NCI-H774 (cell line): Measurements from ENCODE around the gene CDH7.
A peak's percentile ranks its signal among the peaks of the same experiment; 100 is the strongest.

Experiments
- DNase-seq: peaks from one replicate; lab custom pipeline; 2025; lab: John Stamatoyannopoulos, UW

The CDH7 gene

GRCh38 chr18:65750389-65751154 is at the start of gene CDH7:
CDH7 (plus strand) TSS chr18:65751012; CDS start chr18:65762843, 11,831 bp downstream.
- peak; percentile 81 for DNase-seq

DNA sequence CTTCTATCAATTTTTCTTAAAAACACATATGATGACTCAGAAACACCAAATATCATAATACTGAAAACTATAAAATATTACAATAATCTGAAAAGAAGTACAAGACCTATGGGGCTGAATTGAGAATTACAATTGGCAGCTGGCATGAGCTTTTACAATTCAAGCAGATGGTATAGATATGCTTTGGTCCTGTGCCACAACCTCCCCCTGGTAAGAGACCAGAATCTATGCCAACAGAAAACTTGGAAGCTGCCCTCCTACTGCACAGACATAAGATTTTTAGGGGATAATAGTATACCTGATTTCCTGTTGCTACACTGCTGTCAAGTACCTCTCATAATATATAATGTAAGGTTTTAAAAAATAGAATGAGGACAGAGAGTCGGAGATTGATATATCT is 46.8 kb upstream of the CDH7 start:
- no peak for DNase-seq

- DNase-seq = no peak
These were observed 44.2 kb upstream of the CDH7 start for GRCh38 chr18:65706646-65707045.

GRCh38 chr18:65711493-65711892 is 39.3 kb upstream of the CDH7 start:
- DNase-seq = no peak

GRCh38 chr18:65721619-65722018 is 29.2 kb upstream of the CDH7 start:
- no peak for DNase-seq

GRCh38 chr18:65725251-65726050 is 25.4 kb upstream of the CDH7 start:
- no peak for DNase-seq

DNA sequence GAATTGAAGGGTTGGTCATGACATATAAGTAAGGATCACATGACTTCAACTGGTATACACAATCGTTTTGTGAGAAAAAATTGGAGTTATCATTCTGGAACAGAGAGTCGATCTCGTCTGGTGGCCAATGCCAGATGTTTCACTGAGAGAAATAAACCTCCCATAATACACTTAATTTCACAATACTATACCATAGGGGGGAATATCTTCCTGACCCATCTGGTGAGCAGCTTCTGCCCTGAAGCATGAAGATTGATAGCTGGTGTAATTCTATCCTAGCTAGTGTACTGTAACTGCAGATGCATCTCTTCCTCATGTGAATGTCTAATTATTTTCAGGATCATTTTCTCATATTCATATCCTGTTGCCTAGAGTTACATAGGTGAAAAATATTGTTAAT is 15.7 kb upstream of the CDH7 start:
- DNase-seq = no peak

DNA sequence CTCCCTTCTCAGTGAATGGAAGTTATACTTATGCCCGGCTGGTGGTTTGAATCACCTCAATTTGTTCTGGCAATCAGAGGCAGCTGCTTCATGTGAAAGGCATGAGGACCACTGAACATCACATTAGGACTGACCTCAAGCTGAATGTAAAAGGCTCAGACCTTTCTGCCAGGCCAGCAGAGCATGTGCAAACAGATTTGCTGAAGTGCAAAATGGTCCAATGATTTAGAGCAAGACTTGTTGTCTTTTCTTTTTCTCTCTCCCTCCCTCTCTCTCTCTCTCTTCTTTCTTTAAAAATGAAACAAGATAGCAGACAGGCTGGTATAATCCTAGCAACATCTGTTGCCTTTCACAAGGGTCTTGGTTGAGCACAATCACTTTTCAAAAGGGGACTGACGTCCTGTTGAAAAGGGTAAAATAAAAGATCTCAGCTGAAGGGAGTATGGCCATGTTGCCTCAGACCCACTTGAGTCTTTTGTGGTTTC is 13.3 kb upstream of the CDH7 start:
- DNase-seq = no peak

GRCh38 chr18:65746936-65747335 is 3.9 kb upstream of the CDH7 start:
- DNase-seq = no peak

- no peak for DNase-seq
These were observed 2.5 kb upstream of the CDH7 start for GRCh38 chr18:65748321-65748720.

GRCh38 chr18:65749841-65750240 is 971 bp upstream of the CDH7 start:
- no peak for DNase-seq

GRCh38 chr18:65751155-65752085 is 608 bp downstream of the CDH7 start:
- peak; percentile 84 for DNase-seq

GRCh38 chr18:65752625-65753325 is 2.0 kb downstream of the CDH7 start:
- DNase-seq = no peak

DNA sequence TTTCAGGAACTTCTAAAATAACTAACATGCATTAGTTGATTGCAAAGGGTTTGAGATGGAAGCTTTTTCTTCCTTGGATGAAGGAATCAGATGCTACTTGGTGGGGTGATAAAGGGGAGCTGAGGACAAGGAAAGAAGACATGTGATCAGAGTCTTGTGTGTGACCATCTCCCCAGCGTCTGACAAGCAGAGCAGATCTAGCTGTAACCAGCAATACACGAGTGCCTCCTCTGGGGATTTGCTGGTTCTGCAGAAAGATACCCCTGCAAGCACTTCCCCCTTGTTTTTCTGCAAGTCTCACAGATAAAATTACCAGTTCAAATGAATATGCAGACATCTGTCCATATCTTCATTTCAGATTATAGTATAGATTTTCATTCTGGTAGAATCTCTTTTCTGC is 2.7 kb downstream of the CDH7 start:
- DNase-seq = peak; percentile 71

- no peak for DNase-seq
These were observed 3.3 kb downstream of the CDH7 start for GRCh38 chr18:65754121-65754520.

DNA sequence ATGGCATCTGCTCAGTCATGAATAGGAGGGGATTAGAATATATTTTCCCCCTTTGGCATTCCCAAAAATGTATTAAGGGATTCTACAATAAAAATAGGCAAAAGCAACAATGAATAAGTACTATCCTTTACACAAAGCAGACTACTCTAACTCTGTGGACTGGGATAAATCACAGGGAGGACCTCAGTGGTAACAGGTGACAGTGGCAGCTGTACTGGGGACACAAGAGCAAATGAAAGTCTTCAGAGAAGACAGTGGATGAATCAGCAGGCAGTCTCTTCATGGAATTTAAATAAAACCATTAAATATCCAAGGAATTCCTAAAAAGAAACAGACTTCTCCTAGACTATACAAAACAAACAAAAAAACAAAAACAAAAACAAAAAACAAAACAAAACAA is 4.8 kb downstream of the CDH7 start:
- DNase-seq = no peak

GRCh38 chr18:65760457-65760856 is 9.6 kb downstream of the CDH7 start:
- no peak for DNase-seq

DNA sequence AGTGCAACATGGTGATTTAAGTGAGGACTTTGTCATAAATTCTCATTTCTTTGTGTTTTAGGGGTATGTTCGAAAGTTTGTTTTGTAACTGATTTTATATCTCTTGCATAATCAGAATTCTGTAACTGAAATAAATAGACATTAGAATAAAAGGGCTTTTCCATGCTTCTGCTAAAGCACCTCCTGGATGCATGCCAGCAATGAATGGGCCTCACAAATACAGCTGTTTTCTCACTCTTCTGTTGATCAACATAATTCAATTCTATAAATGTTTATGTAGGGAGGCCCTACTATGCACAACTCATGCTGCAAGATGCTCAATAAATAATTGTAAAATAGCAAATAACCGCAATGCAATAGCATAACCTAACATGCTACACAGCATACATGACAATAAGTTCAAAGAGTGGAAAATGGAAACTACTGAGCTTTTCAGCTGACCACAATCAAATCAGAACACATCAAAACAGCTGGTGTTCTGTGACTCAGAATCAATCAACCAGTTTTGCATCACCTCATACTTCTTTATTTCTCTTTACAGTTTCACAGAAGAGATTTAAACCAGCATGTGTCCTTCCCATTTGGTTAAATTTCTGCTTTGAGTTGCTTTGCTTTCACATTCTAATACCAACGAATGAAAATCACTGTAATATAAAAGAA is 11.0 kb downstream of the CDH7 start:
- DNase-seq = no peak

DNA sequence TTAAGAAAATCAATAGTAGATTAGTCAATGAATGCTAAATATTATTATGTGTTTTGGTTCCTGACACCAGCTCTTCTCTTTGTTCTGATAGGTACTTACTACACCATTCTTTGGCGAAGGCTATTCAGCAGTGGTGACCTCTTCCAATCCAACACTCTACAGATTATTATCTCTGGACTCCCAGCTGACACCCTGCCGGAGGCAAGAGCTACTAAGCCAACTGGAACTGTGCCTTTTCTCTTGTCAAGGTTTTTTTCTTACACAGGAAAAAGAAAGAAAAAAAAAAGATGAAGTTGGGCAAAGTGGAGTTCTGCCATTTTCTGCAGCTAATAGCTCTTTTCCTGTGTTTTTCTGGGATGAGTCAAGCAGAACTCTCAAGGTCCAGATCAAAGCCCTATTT is 11.7 kb downstream of the CDH7 start:
- DNase-seq = no peak

GRCh38 chr18:65767406-65767805 is 16.6 kb downstream of the CDH7 start:
- DNase-seq = no peak
